ENCODE results near the gene CLEC1B.

- no peak for TF ChIP-seq CTCF (conservative IDR thresholded peaks at IDR 0.05 in 1 of 2, IDR thresholded peaks at IDR 0.05 in 1 of 2; ENCODE audit: extremely low read depth in 1 of 2, insufficient read depth in 1 of 2, low read depth in 1 of 2, low read length in 2 of 2)
- TF ChIP-seq EZH2 (IDR thresholded peaks at IDR 0.05; ENCODE audit: borderline replicate concordance, low read length): no peak
These were observed 41.1 kb downstream of the CLEC1B start for GRCh38 chr12:9957834-9958233.

Data from mammary epithelial cell (primary cell).